COLO668 (cell line): ENCODE results near the gene PLEKHH2.

Source experiments
- DNase-seq: peaks from one replicate; lab custom pipeline; 2025; ENCODE audit not compliant: unreplicated experiment; lab: John Stamatoyannopoulos, UW

The PLEKHH2 gene

GRCh38 chr2:43806719-43807031 lies 169.6 kb downstream of the PLEKHH2 start:
- no peak for DNase-seq

DNA sequence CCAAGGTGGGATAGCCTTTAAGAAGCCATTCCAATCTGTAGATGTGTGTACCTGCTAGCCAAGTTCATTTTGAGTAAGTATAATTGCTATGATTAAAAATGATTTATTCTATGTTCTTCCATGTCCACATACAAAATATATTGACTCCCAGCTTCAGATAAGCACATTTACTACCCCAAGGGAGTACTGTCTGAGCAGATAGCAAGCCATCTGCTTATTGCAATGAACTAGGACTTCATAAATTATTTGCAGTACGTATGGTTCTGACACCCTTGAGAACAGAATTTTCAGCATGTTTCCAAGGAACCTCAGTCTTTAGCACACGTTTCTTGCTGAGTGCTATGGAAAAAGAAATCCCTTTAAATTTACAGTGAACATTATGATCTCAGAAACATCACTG lies 173.4 kb downstream of the PLEKHH2 start:
- no peak for DNase-seq

- no peak for DNase-seq
Measured at GRCh38 chr2:43810888-43811287, 173.8 kb downstream of the PLEKHH2 start.

DNA sequence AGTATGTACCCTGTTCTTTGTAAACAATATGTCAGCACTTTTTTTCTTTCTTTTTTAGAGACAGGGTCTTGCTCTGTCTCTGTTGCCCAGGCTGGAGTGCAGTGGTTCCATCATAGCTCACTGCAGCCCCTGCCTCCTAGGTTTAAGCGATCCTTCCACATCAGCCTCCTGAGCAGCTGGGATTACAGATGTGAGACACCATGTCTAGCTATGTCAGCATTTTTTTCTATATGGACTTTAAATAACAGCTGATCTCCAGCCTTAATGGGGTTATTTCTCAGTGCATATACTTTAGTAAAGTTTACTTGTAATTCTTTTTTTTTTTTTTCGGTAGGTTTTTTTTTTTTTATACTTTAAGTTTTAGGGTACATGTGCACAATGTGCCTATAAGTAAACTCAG lies 174.9 kb downstream of the PLEKHH2 start:
- no peak for DNase-seq

- no peak for DNase-seq
Measured at GRCh38 chr2:43812947-43813346, 175.9 kb downstream of the PLEKHH2 start.

- DNase-seq, result no peak
Measured at GRCh38 chr2:43814711-43815110, 177.7 kb downstream of the PLEKHH2 start.
